K562 (cell line): ENCODE results near the gene MTOR. TPM values are rescaled to one million over a fixed set of nuclear protein-coding genes. Genes with fewer than 3 reads are reported as not detected.
"Not testable (repeated sequence)": the region's sequence is repeated elsewhere in the genome, so short reads cannot be mapped to it uniquely, and the experiment has no call there.

Experiments
- ATAC-seq: fragments of 200-7000 bp; cut with Tn5 transposase; 3 replicates; pipeline ENCODE4 v1.9.1; 2020; ENCODE audit warnings: moderate library complexity
- BruUV-seq: library from RNA; stranded (reverse); fragments of 400-500 nt; replicated peaks from 2 replicates; lab custom pipeline; 2021; lab: Mats Ljungman, UMichigan
- CTCF ChIA-PET: fragments of 300-600 bp; formaldehyde crosslinking; extraction: SDS; loops from one replicate; lab custom pipeline; 2021; ENCODE audit warnings: low intra/inter-chr PET ratio; lab: Yijun Ruan, JAX
- POLR2A ChIA-PET: fragments of 300-600, 350-650 bp; sonication (Branson Sonifier 250); formaldehyde crosslinking; extraction: SDS; loops from one replicate; lab custom pipeline; 2021; ENCODE audit warnings: antibody characterized with exemption, inconsistent platforms; lab: Yijun Ruan, JAX
- DNase-seq, 4 experiments: peaks; one replicate each; pipeline versions ENCODE4 v3.0.0 to v3.0.0-alpha.2; 2011 to 2018; ENCODE audit warnings: low spot score in 3 of 4, mixed read lengths in 3 of 4; ENCODE audit errors: extremely low read depth in 1 of 4
- FAIRE-seq: peaks from 2 replicates; lab custom pipeline; 2011; peaks lifted over from hg19 to GRCh38; lab: Jason Lieb, UNC
- H2AFZ ChIP-seq: 2 replicates; pipeline ENCODE4 v1.6.0; 2011; ENCODE audit warnings: low read depth, low read length, control low read depth, inconsistent platforms
- H3K27ac ChIP-seq: fragments of 200-600 bp; 3 replicates; pipeline ENCODE4 v1.8.0; 2011; ENCODE audit warnings: low read depth, mild to moderate bottlenecking, control low read depth, inconsistent platforms, low read length, moderate library complexity, mixed read lengths; ENCODE audit errors: extremely low read depth
- H3K27me3 ChIP-seq, 2 experiments: fragments of 300-600 bp in 1 of 2; 2 replicates in 1 of 2; 3 replicates in 1 of 2; pipeline versions ENCODE4 v1.6.0 to v1.8.0; 2011; ENCODE audit warnings: inconsistent platforms in 2 of 2, low read length in 2 of 2, mild to moderate bottlenecking in 1 of 2, mixed read lengths in 1 of 2, moderate library complexity in 1 of 2; ENCODE audit not compliant: control insufficient read depth in 2 of 2, insufficient read depth in 2 of 2
- H3K36me3 ChIP-seq: fragments of 300-600 bp; 3 replicates; pipeline ENCODE4 v1.8.0; 2011; ENCODE audit warnings: mild to moderate bottlenecking, low read length, inconsistent platforms; ENCODE audit not compliant: control insufficient read depth, insufficient read depth
- H3K4me1 ChIP-seq, 2 experiments: fragments of 200-600 bp in 1 of 2; replicated peaks in 1 of 2; 2 replicates in 1 of 2; 3 replicates in 1 of 2; pipeline versions ENCODE4 v1.5.1 to v1.8.0; 2011; ENCODE audit warnings: inconsistent platforms in 2 of 2, low read length in 2 of 2, mild to moderate bottlenecking in 1 of 2, mixed read lengths in 1 of 2, moderate library complexity in 1 of 2; ENCODE audit not compliant: control insufficient read depth in 2 of 2, insufficient read depth in 2 of 2
- H3K4me2 ChIP-seq: 2 replicates; pipeline ENCODE4 v1.6.1; 2011; ENCODE audit warnings: low read length, control low read depth, inconsistent platforms, mixed read lengths; ENCODE audit not compliant: insufficient read depth
- H3K4me3 ChIP-seq: fragments of 200-600 bp; sonication (generic), shearing (Covaris generic); 2 replicates; pipeline ENCODE4 v1.5.1; 2016; ENCODE audit warnings: control low read depth, inconsistent platforms
- H3K79me2 ChIP-seq: fragments of 200-600 bp; 3 replicates; pipeline ENCODE4 v1.8.0; 2011; ENCODE audit warnings: low read length, inconsistent platforms; ENCODE audit not compliant: control insufficient read depth, insufficient read depth
- H3K9ac ChIP-seq, 2 experiments: 2 replicates each; pipeline versions ENCODE4 v1.6.0 to v1.6.1; 2011; ENCODE audit warnings: low read depth in 2 of 2, low read length in 2 of 2, control low read depth in 1 of 2, inconsistent platforms in 1 of 2, mild to moderate bottlenecking in 1 of 2, mixed read lengths in 1 of 2; ENCODE audit not compliant: insufficient read depth in 1 of 2
- H3K9me1 ChIP-seq: one replicate; pipeline ENCODE4 v1.6.0; 2011; ENCODE audit warnings: inconsistent platforms, mild to moderate bottlenecking, low read length, moderate library complexity; ENCODE audit not compliant: control insufficient read depth, insufficient read depth
- H3K9me3 ChIP-seq: replicated peaks from 2 replicates; pipeline ENCODE4 v1.5.1; 2011; ENCODE audit warnings: low read depth, low read length, inconsistent platforms; ENCODE audit not compliant: control insufficient read depth, insufficient read depth
- H4K20me1 ChIP-seq: replicated peaks from 2 replicates; pipeline ENCODE4 v1.6.1; 2011; ENCODE audit warnings: low read length, inconsistent platforms, mixed read lengths; ENCODE audit not compliant: control insufficient read depth, insufficient read depth
- ATF6 ChIP-seq: sonication (generic); formaldehyde crosslinking; IDR thresholded peaks from 2 replicates; pipeline ENCODE4 v1.4.0; 2020; ENCODE audit warnings: mild to moderate bottlenecking, missing genetic modification reagents
- DACH1 ChIP-seq: fragments of 450-650 bp; IDR thresholded peaks from 2 replicates; pipeline ENCODE4 v1.6.1; 2018; ENCODE audit not compliant: partially characterized antibody
- STAT5B ChIP-seq: fragments of 250-450 bp; sonication (Bioruptor Pico); IDR thresholded peaks from 2 replicates; pipeline ENCODE4 v1.8.0; 2021; ENCODE audit warnings: mild to moderate bottlenecking, inconsistent platforms
- THRB ChIP-seq: fragments of 450-650 bp; formaldehyde crosslinking; conservative IDR thresholded peaks from 2 replicates; pipeline ENCODE4 v1.4.0; 2022; ENCODE audit warnings: mild to moderate bottlenecking, missing genetic modification characterization
- ZBTB17 ChIP-seq: fragments of 450-650 bp; formaldehyde crosslinking; IDR thresholded peaks from 2 replicates; pipeline ENCODE4 v1.4.0; 2020; ENCODE audit warnings: mild to moderate bottlenecking
- ZSCAN32 ChIP-seq: fragments of 450-650 bp; formaldehyde crosslinking; IDR thresholded peaks from 2 replicates; pipeline ENCODE4 v1.4.0; 2020; ENCODE audit warnings: mild to moderate bottlenecking, moderate library complexity
- WGBS: fragments of 100-300 bp; shearing (Covaris generic); methylation state at CpG from one replicate; pipeline ENCODE4 v1.1.6; 2016; ENCODE audit warnings: low coverage, mixed read lengths; ENCODE audit not compliant: insufficient coverage; ENCODE audit errors: missing lambda C conversion rate; 5-methylcytosine and 5-hydroxymethylcytosine counted together
- in situ Hi-C: fragments of 300-500 bp; cut with MboI; formaldehyde crosslinking; loops from 4 replicates; pipeline ENCODE4 v1.15.0; 2018; ENCODE audit warnings: inconsistent platforms, mixed read lengths
- intact Hi-C: fragments of 100-400 bp; cut with micrococcal nuclease; formaldehyde crosslinking; loops from 2 replicates; pipeline ENCODE4 v1.14.2; 2022
- polyA plus RNA-seq, 8 experiments: library from polyadenylated mRNA; depleted of rRNA in 4 of 8; stranded (reverse) in 5 of 8; unstranded in 3 of 8; fragments of >200 nt; fragmentation: Nextera tagmentation in 2 of 8; fragmentation: Illumina TruSeq in 1 of 8; extraction: Ambion mirVana in 2 of 8; extraction: Trizol in 1 of 8; gene quantifications; 2 replicates each; pipeline versions ENCODE4 v1.2.1 to v1.2.3, GENCODE V29; 2011 to 2014; ENCODE audit warnings: inconsistent platforms in 1 of 8, missing spikeins in 1 of 8
- total RNA-seq, 7 experiments: library from RNA; depleted of rRNA in 6 of 7; stranded (reverse); fragments of >200 nt in 6 of 7; fragmentation: Illumina TruSeq in 2 of 7; extraction: Trizol in 2 of 7; gene quantifications; 2 replicates each; pipeline versions ENCODE4 v1.2.1 to v1.2.3, GENCODE V29; 2011 to 2021; ENCODE audit warnings: low replicate concordance in 1 of 7
- TF ChIP-seq, protein P1 (sequence below): fragments of 250-450 bp; sonication (Bioruptor Pico); IDR thresholded peaks from 2 replicates; pipeline ENCODE4 v1.8.0; 2021; ENCODE audit warnings: moderate library complexity, mild to moderate bottlenecking, inconsistent platforms

Gene MTOR
- total and polyA plus RNA-seq, 9 of the 15 experiments (the other 6 are each of a cell fraction or from before 2014, with no cell fraction given): 11.4 to 71.4 (median 52.2) TPM

GRCh38 chr1:11307852-11308251 is 45.5 kb upstream of the MTOR start:
- H3K9me1 ChIP-seq: no peaks in the 10 kb centered on the region
- in situ Hi-C loops: no loop called here
- ATAC-seq: no peak
- ChIA-PET POLR2A (interaction anchor here (0.6 to 1.3 kb wide), 2 partner anchors 9 to 35 kb away, joined by 3 to 5 read pairs; partner anchors contain the start of gene UBIAD1), CTCF (no interaction called here)
- H3K4me3 ChIP-seq: no peak overlapping the region
- H3K36me3 ChIP-seq: no peaks in the 10 kb centered on the region
- peaks cover 42 to 71% of the 10 kb centered on the region in 2 experiments; a peak in 4 of 5 replicates for H3K27me3 ChIP-seq
- H4K20me1 ChIP-seq: peaks cover 5% of the 10 kb centered on the region
- H3K9ac ChIP-seq: no peak overlapping the region
- no peak overlapping the region for H3K27ac ChIP-seq
- no peak overlapping the region for H2AFZ ChIP-seq
- WGBS: 0% methylated on average over 3 of the region's 3 CpGs
- TF ChIP-seq ZBTB17 (CRISPR knock-in tag) (no peak), ZSCAN32 (CRISPR knock-in tag) (no peak), STAT5B (no peak), THRB (CRISPR knock-in tag) (no peak), DACH1 (no peak), ATF6 (CRISPR knock-in tag) (no peak)
- TF ChIP-seq, protein P1, sequence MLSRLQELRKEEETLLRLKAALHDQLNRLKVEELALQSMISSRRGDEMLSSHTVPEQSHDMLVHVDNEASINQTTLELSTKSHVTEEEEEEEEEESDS (CRISPR knock-in tag): no peak
- TF ChIP-seq, all 486 proteins: peak for 0
- H3K4me1 ChIP-seq: no peaks in the 10 kb centered on the region
- intact Hi-C loops: no loop called here
- no peaks in the 10 kb centered on the region for H3K79me2 ChIP-seq
- no peak for FAIRE-seq
- DNase-seq: no peak
- no peak overlapping the region for H3K4me2 ChIP-seq
- H3K9me3 ChIP-seq: no peaks in the 10 kb centered on the region
- no TSS peak for BruUV-seq

- intact Hi-C loops, H3K9ac ChIP-seq, H4K20me1 ChIP-seq, POLR2A ChIA-PET, H3K9me1 ChIP-seq, BruUV-seq, H2AFZ ChIP-seq, H3K9me3 ChIP-seq, H3K27ac ChIP-seq, H3K36me3 ChIP-seq, ATAC-seq, H3K4me1 ChIP-seq, H3K4me2 ChIP-seq, DNase-seq, in situ Hi-C loops, H3K79me2 ChIP-seq, H3K4me3 ChIP-seq, FAIRE-seq: not testable (repeated sequence)
- CTCF ChIA-PET: interaction anchor here (0.5 kb wide), 1 partner anchor 318 kb away, joined by 4 read pairs; no protein-coding TSS in a partner anchor
- H3K27me3 ChIP-seq: peaks cover 23 to 49% of the 10 kb centered on the region in 2 experiments; a peak in 4 of 5 replicates
- WGBS: 18% methylated on average over 5 of the region's 29 CpGs
Measured at GRCh38 chr1:11305516-11305915, 43.2 kb upstream of the MTOR start.
